Neural progenitor cell (in vitro differentiated cells): Measurements from ENCODE around the gene LGALS3BP. TPM values are rescaled to one million over a fixed set of nuclear protein-coding genes. Genes with fewer than 3 reads are reported as not detected.

ENCODE experiments used
- DNase-seq: peaks from one replicate; pipeline ENCODE4 v3.0.0-alpha.2; 2016; ENCODE audit warnings: low spot score
- H2AFZ ChIP-seq: fragments of 200-600 bp; sonication (generic); replicated peaks from 2 replicates; pipeline ENCODE4 v1.6.1; 2016; ENCODE audit warnings: antibody characterized with exemption
- H3F3A ChIP-seq: fragments of 200-600 bp; sonication (generic); 2 replicates; pipeline ENCODE4 v1.6.1; 2016; ENCODE audit warnings: antibody characterized with exemption, low read depth
- H3K27ac ChIP-seq: fragments of 200-600 bp; sonication (generic); 2 replicates; pipeline ENCODE4 v1.5.1; 2016; ENCODE audit warnings: mild to moderate bottlenecking
- H3K27me3 ChIP-seq: fragments of 200-600 bp; sonication (generic); 2 replicates; pipeline ENCODE4 v1.6.1; 2016; ENCODE audit warnings: mild to moderate bottlenecking, moderate library complexity
- H3K36me3 ChIP-seq: fragments of 200-600 bp; sonication (generic); 2 replicates; pipeline ENCODE4 v1.5.1; 2016
- H3K4me1 ChIP-seq: fragments of 200-600 bp; sonication (generic); 2 replicates; pipeline ENCODE4 v1.6.1; 2016; ENCODE audit warnings: mixed run types
- H3K4me2 ChIP-seq: fragments of 200-600 bp; sonication (generic); 2 replicates; pipeline ENCODE4 v1.6.1; 2016
- H3K4me3 ChIP-seq: fragments of 200-600 bp; sonication (generic); 2 replicates; pipeline ENCODE4 v1.5.1; 2016
- H3K79me2 ChIP-seq: fragments of 200-600 bp; sonication (generic); 2 replicates; pipeline ENCODE4 v1.6.1; 2016; ENCODE audit warnings: low read depth
- H3K9ac ChIP-seq: fragments of 200-600 bp; sonication (generic); 2 replicates; pipeline ENCODE4 v1.6.1; 2016
- H3K9me3 ChIP-seq: fragments of 200-600 bp; sonication (generic); 2 replicates; pipeline ENCODE4 v1.5.1; 2016; ENCODE audit warnings: low read depth
- H4K20me1 ChIP-seq: fragments of 200-600 bp; sonication (generic); 2 replicates; pipeline ENCODE4 v1.6.1; 2016; ENCODE audit warnings: low read depth
- H3K27ac Mint-ChIP-seq: 3 replicates; pipeline ENCODE4 v1.8.0; 2021; ENCODE audit warnings: mixed read lengths
- H3K27me3 Mint-ChIP-seq: 2 replicates; pipeline ENCODE4 v1.8.0; 2022; ENCODE audit warnings: low read depth, mild to moderate bottlenecking, inconsistent platforms, moderate library complexity, mixed read lengths; ENCODE audit not compliant: insufficient read depth
- H3K36me3 Mint-ChIP-seq: 3 replicates; pipeline ENCODE4 v1.8.0; 2021; ENCODE audit warnings: mixed read lengths
- H3K4me1 Mint-ChIP-seq: 3 replicates; pipeline ENCODE4 v1.8.0; 2021; ENCODE audit warnings: mixed read lengths
- H3K4me3 Mint-ChIP-seq: 3 replicates; pipeline ENCODE4 v1.8.0; 2021; ENCODE audit warnings: mild to moderate bottlenecking, moderate library complexity, mixed read lengths
- H3K9me3 Mint-ChIP-seq: 3 replicates; pipeline ENCODE4 v1.8.0; 2020; ENCODE audit warnings: mixed read lengths
- EZH2 ChIP-seq: fragments of 200-600 bp; sonication (generic); IDR thresholded peaks from 2 replicates; pipeline ENCODE4 v1.6.1; 2017; ENCODE audit warnings: antibody characterized with exemption, mild to moderate bottlenecking, moderate library complexity
- EZH2phosphoT487 ChIP-seq: fragments of 200-600 bp; sonication (generic); IDR thresholded peaks from 2 replicates; pipeline ENCODE4 v1.6.1; 2017; ENCODE audit warnings: antibody characterized with exemption
- total RNA-seq: library from RNA; depleted of rRNA; stranded (reverse); fragments of >200 nt; gene quantifications from 2 replicates; pipeline ENCODE4 v1.2.3, GENCODE V29; 2015; ENCODE audit warnings: low replicate concordance
- TF ChIP-seq, protein P1 (sequence below): fragments of 200-600 bp; sonication (generic); IDR thresholded peaks from 2 replicates; pipeline ENCODE4 v1.5.1; 2017; ENCODE audit warnings: antibody characterized with exemption, mild to moderate bottlenecking

The LGALS3BP gene
- total RNA-seq, 1 donor from 2014 or later = 17.5 TPM

DNA sequence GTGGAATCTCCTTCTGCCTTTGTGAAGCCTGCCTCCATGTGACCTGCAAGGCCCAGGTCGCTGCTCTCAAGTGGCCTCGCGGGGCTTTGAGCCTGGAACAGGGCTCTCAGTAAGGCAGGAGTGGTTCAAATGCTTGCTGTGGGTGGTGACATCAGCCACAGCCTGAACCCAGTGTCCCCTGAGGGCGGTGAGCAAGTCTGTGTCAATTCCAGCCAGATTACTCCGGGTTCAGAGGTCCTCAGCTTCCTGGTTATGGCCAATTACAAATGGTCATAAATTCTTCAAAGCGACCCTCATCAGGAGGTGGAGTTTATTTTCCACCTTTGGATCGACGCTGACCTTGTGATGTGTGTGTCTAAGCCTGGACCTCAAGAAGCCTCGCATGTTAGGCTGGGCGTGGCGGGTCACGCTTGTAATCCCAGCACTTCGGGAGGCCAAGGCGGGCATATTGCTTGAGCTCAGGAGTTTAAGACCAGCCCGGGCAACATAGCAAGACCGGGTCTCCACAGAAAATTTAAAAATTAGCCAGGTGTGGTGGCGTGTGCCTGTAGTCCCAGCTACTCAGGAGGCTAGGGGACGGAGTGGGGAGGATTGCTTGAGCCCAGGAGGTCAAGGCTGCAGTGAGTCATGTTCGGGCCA, 17.3 kb downstream of the LGALS3BP start:
- no peak for TF ChIP-seq EZH2phosphoT487
- Mint-ChIP-seq H3K36me3 (no peaks in the 10 kb centered on the region), H3K27me3 (peaks cover 5% of the 10 kb centered on the region), H3K9me3 (no peaks in the 10 kb centered on the region), H3K27ac (no peak overlapping the region), H3K4me1 (peaks cover 25% of the 10 kb centered on the region), H3K4me3 (no peak overlapping the region)
- Histone ChIP-seq H4K20me1 (no peaks in the 10 kb centered on the region), H3K27me3 (no peaks in the 10 kb centered on the region), H3K4me3 (no peak overlapping the region), H3K4me2 (no peak overlapping the region), H3K27ac (no peak overlapping the region), H3K79me2 (no peaks in the 10 kb centered on the region), H3K36me3 (no peaks in the 10 kb centered on the region), H3K4me1 (no peaks in the 10 kb centered on the region), H2AFZ (no peak overlapping the region), H3K9me3 (no peaks in the 10 kb centered on the region), H3K9ac (no peak overlapping the region), H3F3A (no peaks in the 10 kb centered on the region)
- no peak for DNase-seq

DNA sequence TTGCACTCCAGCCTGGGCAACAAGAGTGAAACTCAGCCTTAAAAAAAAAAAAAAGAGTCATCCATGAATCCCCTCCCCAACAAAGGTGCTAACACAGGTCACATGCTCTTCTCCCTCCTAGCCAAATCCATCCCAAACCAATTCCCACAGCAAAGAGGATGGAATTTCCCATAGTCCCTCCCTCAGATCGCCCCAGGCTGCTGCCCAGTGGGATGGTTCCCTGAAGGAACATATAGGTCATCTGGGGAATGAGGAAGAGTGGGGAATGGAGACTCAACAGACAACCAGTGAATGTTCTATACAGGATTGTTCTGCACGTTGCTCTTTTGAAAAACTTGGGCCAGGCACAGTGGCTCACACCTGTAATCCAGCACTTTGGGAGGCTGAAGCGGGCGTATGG, 18.2 kb downstream of the LGALS3BP start:
- H3F3A ChIP-seq = no peaks in the 10 kb centered on the region
- no peaks in the 10 kb centered on the region for H3K36me3 Mint-ChIP-seq
- H3K36me3 ChIP-seq = no peaks in the 10 kb centered on the region
- H4K20me1 ChIP-seq = no peaks in the 10 kb centered on the region
- no peak overlapping the region for H3K9ac ChIP-seq
- H3K4me2 ChIP-seq = no peak overlapping the region
- H3K79me2 ChIP-seq = no peaks in the 10 kb centered on the region
- no peaks in the 10 kb centered on the region for H3K9me3 ChIP-seq
- peaks cover 34% of the 10 kb centered on the region for H3K4me1 Mint-ChIP-seq
- peaks cover 4% of the 10 kb centered on the region for H3K27me3 Mint-ChIP-seq
- H3K27ac Mint-ChIP-seq = no peak overlapping the region
- no peaks in the 10 kb centered on the region for H3K4me1 ChIP-seq
- no peaks in the 10 kb centered on the region for H3K9me3 Mint-ChIP-seq
- no peaks in the 10 kb centered on the region for H3K27me3 ChIP-seq
- no peak for TF ChIP-seq EZH2
- TF ChIP-seq, protein P1, sequence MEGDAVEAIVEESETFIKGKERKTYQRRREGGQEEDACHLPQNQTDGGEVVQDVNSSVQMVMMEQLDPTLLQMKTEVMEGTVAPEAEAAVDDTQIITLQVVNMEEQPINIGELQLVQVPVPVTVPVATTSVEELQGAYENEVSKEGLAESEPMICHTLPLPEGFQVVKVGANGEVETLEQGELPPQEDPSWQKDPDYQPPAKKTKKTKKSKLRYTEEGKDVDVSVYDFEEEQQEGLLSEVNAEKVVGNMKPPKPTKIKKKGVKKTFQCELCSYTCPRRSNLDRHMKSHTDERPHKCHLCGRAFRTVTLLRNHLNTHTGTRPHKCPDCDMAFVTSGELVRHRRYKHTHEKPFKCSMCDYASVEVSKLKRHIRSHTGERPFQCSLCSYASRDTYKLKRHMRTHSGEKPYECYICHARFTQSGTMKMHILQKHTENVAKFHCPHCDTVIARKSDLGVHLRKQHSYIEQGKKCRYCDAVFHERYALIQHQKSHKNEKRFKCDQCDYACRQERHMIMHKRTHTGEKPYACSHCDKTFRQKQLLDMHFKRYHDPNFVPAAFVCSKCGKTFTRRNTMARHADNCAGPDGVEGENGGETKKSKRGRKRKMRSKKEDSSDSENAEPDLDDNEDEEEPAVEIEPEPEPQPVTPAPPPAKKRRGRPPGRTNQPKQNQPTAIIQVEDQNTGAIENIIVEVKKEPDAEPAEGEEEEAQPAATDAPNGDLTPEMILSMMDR = no peak
- TF ChIP-seq EZH2phosphoT487 = no peak
- no peak overlapping the region for H3K4me3 ChIP-seq
- no peak overlapping the region for H3K4me3 Mint-ChIP-seq
- no peak for DNase-seq
- no peak overlapping the region for H2AFZ ChIP-seq
- no peak overlapping the region for H3K27ac ChIP-seq

DNA sequence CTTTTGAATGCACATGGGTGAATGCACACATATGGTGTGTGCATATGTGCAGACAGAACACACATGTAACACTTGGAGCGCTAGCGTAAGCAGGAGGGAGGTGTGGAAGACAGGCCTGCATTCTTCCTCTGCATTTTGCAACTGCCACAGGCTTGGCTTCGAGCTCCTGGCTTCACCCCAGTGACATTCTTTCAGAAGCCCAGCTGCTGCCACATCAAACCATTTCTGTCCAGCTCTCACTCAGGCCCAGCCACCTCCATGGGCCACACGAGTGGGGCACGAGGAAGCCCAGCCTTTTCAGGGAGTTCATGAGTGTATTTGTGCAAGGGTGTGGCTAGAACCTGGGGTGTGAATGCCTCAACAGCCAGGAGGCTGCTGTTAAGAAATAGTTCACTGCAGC, 18.8 kb downstream of the LGALS3BP start:
- H3K27ac Mint-ChIP-seq = peak overlapping the region; percentile 82
- Histone ChIP-seq H3F3A (no peaks in the 10 kb centered on the region), H3K9ac (no peak overlapping the region), H3K27ac (no peak overlapping the region), H3K4me3 (no peak overlapping the region), H3K79me2 (no peaks in the 10 kb centered on the region), H3K27me3 (no peaks in the 10 kb centered on the region), H3K4me1 (no peaks in the 10 kb centered on the region), H2AFZ (no peak overlapping the region), H4K20me1 (no peaks in the 10 kb centered on the region), H3K9me3 (no peaks in the 10 kb centered on the region), H3K36me3 (no peaks in the 10 kb centered on the region), H3K4me2 (no peak overlapping the region)
- DNase-seq = no peak
- no peaks in the 10 kb centered on the region for H3K9me3 Mint-ChIP-seq
- H3K27me3 Mint-ChIP-seq = peaks cover 5% of the 10 kb centered on the region
- H3K4me1 Mint-ChIP-seq = peaks cover 38% of the 10 kb centered on the region
- no peaks in the 10 kb centered on the region for H3K36me3 Mint-ChIP-seq
- no peak overlapping the region for H3K4me3 Mint-ChIP-seq
- TF ChIP-seq EZH2 (no peak), EZH2phosphoT487 (no peak)
- TF ChIP-seq, protein P1 = no peak

DNA sequence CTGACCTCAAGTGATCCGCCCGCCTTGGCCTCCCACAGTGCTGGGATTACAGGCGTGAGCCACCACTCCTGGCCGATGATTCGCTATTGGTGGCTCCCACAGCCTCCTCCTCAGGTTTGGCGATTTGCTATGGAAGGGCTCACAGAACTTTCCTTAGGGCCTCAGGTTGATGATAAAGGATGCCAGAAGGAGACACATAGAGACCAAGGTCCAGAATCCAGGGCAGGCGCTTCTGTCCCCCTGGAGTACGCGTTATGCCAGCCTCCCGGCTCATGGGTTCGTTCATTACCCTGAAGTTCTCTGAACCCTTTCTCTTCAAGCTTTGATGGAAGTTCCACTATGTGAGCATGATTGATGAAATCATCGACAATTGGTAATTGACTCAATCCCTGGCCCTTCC, 19.9 kb downstream of the LGALS3BP start:
- no peak for DNase-seq
- Mint-ChIP-seq H3K27me3 (peaks cover 6% of the 10 kb centered on the region), H3K27ac (no peak overlapping the region), H3K4me1 (peaks cover 45% of the 10 kb centered on the region), H3K4me3 (no peak overlapping the region), H3K36me3 (peaks cover 1% of the 10 kb centered on the region), H3K9me3 (no peaks in the 10 kb centered on the region)
- H3K4me2 ChIP-seq = no peak overlapping the region
- H3K79me2 ChIP-seq = no peaks in the 10 kb centered on the region
- H4K20me1 ChIP-seq = no peaks in the 10 kb centered on the region
- H3K4me3 ChIP-seq = no peak overlapping the region
- no peak overlapping the region for H3K9ac ChIP-seq
- TF ChIP-seq EZH2phosphoT487 (no peak), EZH2 (no peak)
- TF ChIP-seq, protein P1 = no peak
- H2AFZ ChIP-seq = no peak overlapping the region
- H3K4me1 ChIP-seq = no peaks in the 10 kb centered on the region
- H3K27me3 ChIP-seq = no peaks in the 10 kb centered on the region
- H3K9me3 ChIP-seq = no peaks in the 10 kb centered on the region
- H3F3A ChIP-seq = no peaks in the 10 kb centered on the region
- H3K36me3 ChIP-seq = no peaks in the 10 kb centered on the region
- no peak overlapping the region for H3K27ac ChIP-seq
